HCT116 (cell line): Measurements from ENCODE around the gene MSI2. TPM values are rescaled to one million over a fixed set of nuclear protein-coding genes. Genes with fewer than 3 reads are reported as not detected.

Source experiments
- ATAC-seq: fragments of 200-7000 bp; cut with Tn5 transposase; 2 replicates; pipeline ENCODE4 v1.9.1; 2020; ENCODE audit warnings: mild to moderate bottlenecking, moderate library complexity
- BruUV-seq: library from RNA; stranded (reverse); fragments of 400-500 nt; replicated peaks from 2 replicates; lab custom pipeline; 2021; lab: Mats Ljungman, UMichigan
- CTCF ChIA-PET: fragments of 300-600 bp; sonication (Branson Sonifier 250); formaldehyde crosslinking; loops from one replicate; lab custom pipeline; 2021; ENCODE audit warnings: antibody characterized with exemption; lab: Charles Lee
- POLR2A ChIA-PET: fragments of 300-600, 350-600 bp; sonication (Branson Sonifier 250); formaldehyde crosslinking; loops from one replicate; lab custom pipeline; 2021; ENCODE audit warnings: antibody characterized with exemption; lab: Charles Lee
- RAD21 ChIA-PET, 2 experiments: fragments of 300-600 bp; sonication (Branson Sonifier 250); formaldehyde crosslinking; loops; one replicate each; lab custom pipeline; 2023; ENCODE audit warnings: low total read pairs in 2 of 2; ENCODE audit not compliant: uncharacterized antibody in 2 of 2, unreplicated experiment in 2 of 2, low non-redundant PET in 1 of 2; lab: Charles Lee
- DNase-seq: peaks from one replicate; pipeline ENCODE4 v3.0.0-alpha.2; 2010; ENCODE audit warnings: low read depth, low spot score
- H2AFZ ChIP-seq: fragments of 200-600 bp; shearing (Covaris generic), sonication (generic); 2 replicates; pipeline ENCODE4 v1.6.1; 2017; ENCODE audit warnings: low read depth, mixed run types, mixed read lengths, antibody characterized with exemption, low read length; ENCODE audit not compliant: poor library complexity, severe bottlenecking
- H3K27ac ChIP-seq: 2 replicates; pipeline ENCODE4 v1.5.1; 2012; ENCODE audit warnings: low read depth, low read length
- H3K27me3 ChIP-seq: fragments of 200-600 bp; sonication (generic); 2 replicates; pipeline ENCODE4 v1.6.1; 2016; ENCODE audit warnings: mixed run types, low read length, mixed read lengths; ENCODE audit not compliant: insufficient read depth
- H3K36me3 ChIP-seq, 2 experiments: fragments of 200-500 bp in 1 of 2; fragments of 200-600 bp in 1 of 2; sonication (Bioruptor generic) in 1 of 2; sonication (generic) in 1 of 2; 2 replicates each; pipeline versions ENCODE4 v1.5.1 to v1.6.1; 2014 to 2016; ENCODE audit warnings: low read length in 2 of 2, inconsistent platforms in 1 of 2, mixed read lengths in 1 of 2, mixed run types in 1 of 2; ENCODE audit not compliant: insufficient read depth in 2 of 2, control insufficient read depth in 1 of 2
- H3K4me1 ChIP-seq, 2 experiments: fragments of 200-600 bp in 1 of 2; sonication (generic) in 1 of 2; 2 replicates each; pipeline versions ENCODE4 v1.5.1 to v1.6.1; 2012 to 2017; ENCODE audit warnings: low read length in 2 of 2, inconsistent platforms in 1 of 2, mild to moderate bottlenecking in 1 of 2, mixed read lengths in 1 of 2, mixed run types in 1 of 2, moderate library complexity in 1 of 2; ENCODE audit not compliant: insufficient read depth in 2 of 2, control insufficient read depth in 1 of 2
- H3K4me2 ChIP-seq: fragments of 200-600 bp; sonication (generic); 2 replicates; pipeline ENCODE4 v1.6.1; 2017; ENCODE audit warnings: mixed run types, low read length, mixed read lengths
- H3K4me3 ChIP-seq, 2 experiments: fragments of 200-600 bp in 1 of 2; sonication (generic) in 1 of 2; replicated peaks in 1 of 2; 2 replicates each; pipeline ENCODE4 v1.5.1; 2011 to 2016; ENCODE audit warnings: low read length in 2 of 2, control low read depth in 1 of 2, low read depth in 1 of 2, mild to moderate bottlenecking in 1 of 2, mixed read lengths in 1 of 2, mixed run types in 1 of 2
- H3K79me2 ChIP-seq: fragments of 200-600 bp; sonication (generic); 2 replicates; pipeline ENCODE4 v1.6.1; 2017; ENCODE audit warnings: mild to moderate bottlenecking, mixed run types, low read length, moderate library complexity, mixed read lengths; ENCODE audit not compliant: insufficient read depth
- H3K9ac ChIP-seq: fragments of 200-600 bp; sonication (generic); 2 replicates; pipeline ENCODE4 v1.6.1; 2016; ENCODE audit warnings: low read length, mixed read lengths
- H3K9me2 ChIP-seq: fragments of 200-600 bp; sonication (generic), shearing (Covaris generic); 2 replicates; pipeline ENCODE4 v1.6.1; 2017; ENCODE audit warnings: mixed run types, mild to moderate bottlenecking, moderate library complexity; ENCODE audit not compliant: insufficient read depth
- H3K9me3 ChIP-seq, 2 experiments: fragments of 200-500 bp in 1 of 2; fragments of 200-600 bp in 1 of 2; sonication (Bioruptor generic) in 1 of 2; sonication (generic) in 1 of 2; 2 replicates each; pipeline ENCODE4 v1.6.1; 2014 to 2017; ENCODE audit warnings: low read length in 2 of 2, mixed read lengths in 2 of 2, inconsistent platforms in 1 of 2, low read depth in 1 of 2, mild to moderate bottlenecking in 1 of 2, mixed run types in 1 of 2, moderate library complexity in 1 of 2; ENCODE audit not compliant: control insufficient read depth in 1 of 2, insufficient read depth in 1 of 2
- H4K20me1 ChIP-seq: fragments of 200-600 bp; sonication (generic), shearing (Covaris generic); 2 replicates; pipeline ENCODE4 v1.6.1; 2017; ENCODE audit warnings: mixed run types, mild to moderate bottlenecking, moderate library complexity; ENCODE audit not compliant: insufficient read depth
- ATF3 ChIP-seq: IDR thresholded peaks from 2 replicates; pipeline ENCODE4 v1.6.1; 2012
- CBX3 ChIP-seq: IDR thresholded peaks from 2 replicates; pipeline ENCODE4 v1.6.1; 2012; ENCODE audit warnings: low read depth
- CEBPB ChIP-seq: IDR thresholded peaks from 2 replicates; pipeline ENCODE4 v1.6.1; 2012; ENCODE audit warnings: low read depth
- EZH2 ChIP-seq: fragments of 200-600 bp; sonication (generic); IDR thresholded peaks from 2 replicates; pipeline ENCODE4 v1.6.1; 2017; ENCODE audit warnings: antibody characterized with exemption, mixed run types
- EZH2phosphoT487 ChIP-seq: fragments of 200-600 bp; IDR thresholded peaks from 2 replicates; pipeline ENCODE4 v1.6.1; 2018; ENCODE audit warnings: antibody characterized with exemption, borderline replicate concordance
- POLR2AphosphoS5 ChIP-seq: IDR thresholded peaks from 2 replicates; pipeline ENCODE4 v1.6.1; 2011; ENCODE audit warnings: mild to moderate bottlenecking, low read depth, low read length, moderate library complexity
- RAD21 ChIP-seq: IDR thresholded peaks from 2 replicates; pipeline ENCODE4 v1.6.1; 2012; ENCODE audit warnings: low read depth, mild to moderate bottlenecking
- REST ChIP-seq: IDR thresholded peaks from 2 replicates; pipeline ENCODE4 v1.6.1; 2012; ENCODE audit warnings: low read depth
- SIN3A ChIP-seq: IDR thresholded peaks from 2 replicates; pipeline ENCODE4 v1.6.1; 2012; ENCODE audit warnings: low read depth
- SP1 ChIP-seq: IDR thresholded peaks from 2 replicates; pipeline ENCODE4 v1.6.1; 2012; ENCODE audit warnings: low read depth
- SRF ChIP-seq: IDR thresholded peaks from 2 replicates; pipeline ENCODE4 v1.6.1; 2012; ENCODE audit warnings: low read depth
- YY1 ChIP-seq: IDR thresholded peaks from 2 replicates; pipeline ENCODE4 v1.6.1; 2011; ENCODE audit warnings: low read length, low read depth, moderate library complexity, mild to moderate bottlenecking; ENCODE audit not compliant: insufficient replicate concordance; ENCODE audit errors: extremely low read depth
- ZBTB33 ChIP-seq: IDR thresholded peaks from 2 replicates; pipeline ENCODE4 v1.6.1; 2011; ENCODE audit warnings: mild to moderate bottlenecking, low read length, moderate library complexity; ENCODE audit not compliant: insufficient replicate concordance; ENCODE audit errors: extremely low read depth
- intact Hi-C: fragments of 100-400 bp; cut with micrococcal nuclease; formaldehyde crosslinking; loops from 2 replicates; pipeline ENCODE4 v1.10.0; 2022
- total RNA-seq: library from RNA; stranded (reverse); gene quantifications from one replicate; pipeline ENCODE4 v1.2.1, GENCODE V29; 2021; ENCODE audit not compliant: unreplicated experiment

MSI2 gene
- total RNA-seq, 1 experiment from 2014 or later, result 137 TPM

- no peak overlapping the region for H3K27ac ChIP-seq
- H3K36me3 ChIP-seq, result no peaks in the 10 kb centered on the region
- TF ChIP-seq ZBTB33, result no peak
- no peak for TF ChIP-seq POLR2AphosphoS5
- TF ChIP-seq ATF3, result no peak
- TF ChIP-seq REST, result no peak
- TF ChIP-seq SP1, result no peak
- TF ChIP-seq CBX3, result no peak
- no peak for TF ChIP-seq SRF
- no peak for TF ChIP-seq SIN3A
- no peak for TF ChIP-seq YY1
- no peak for TF ChIP-seq EZH2phosphoT487
- no peak for TF ChIP-seq CEBPB
- no peak for TF ChIP-seq RAD21
- no peak for TF ChIP-seq EZH2
- ChIA-PET RAD21 (no interaction called here), CTCF (no interaction called here), POLR2A (no interaction called here)
- no peak overlapping the region for H3K4me2 ChIP-seq
- no peaks in the 10 kb centered on the region for H3K27me3 ChIP-seq
- H3K4me3 ChIP-seq, result no peak overlapping the region
- H2AFZ ChIP-seq, result no peak overlapping the region
- H3K9ac ChIP-seq, result no peak overlapping the region
- no peak for ATAC-seq
- H3K9me3 ChIP-seq, result no peaks in the 10 kb centered on the region
- H4K20me1 ChIP-seq, result no peaks in the 10 kb centered on the region
- intact Hi-C loops, result no loop called here
- no peak for DNase-seq
- no peaks in the 10 kb centered on the region for H3K79me2 ChIP-seq
- no peaks in the 10 kb centered on the region for H3K9me2 ChIP-seq
- H3K4me1 ChIP-seq, result peaks cover 2 to 7% of the 10 kb centered on the region in 2 experiments; a peak in 1 of 4 replicates
- no TSS peak for BruUV-seq
Observed at GRCh38 chr17:57622306-57622682, 366.0 kb downstream of the MSI2 start.
